RKO (cell line): ENCODE data around the gene ZNF90.
"Not testable (repeated sequence)": the region's sequence is repeated elsewhere in the genome, so short reads cannot be mapped to it uniquely, and the experiment has no call there.

Source experiments
- DNase-seq: peaks from one replicate; pipeline ENCODE4 v3.0.0-alpha.2; 2016; ENCODE audit warnings: low spot score

ZNF90 gene

DNA sequence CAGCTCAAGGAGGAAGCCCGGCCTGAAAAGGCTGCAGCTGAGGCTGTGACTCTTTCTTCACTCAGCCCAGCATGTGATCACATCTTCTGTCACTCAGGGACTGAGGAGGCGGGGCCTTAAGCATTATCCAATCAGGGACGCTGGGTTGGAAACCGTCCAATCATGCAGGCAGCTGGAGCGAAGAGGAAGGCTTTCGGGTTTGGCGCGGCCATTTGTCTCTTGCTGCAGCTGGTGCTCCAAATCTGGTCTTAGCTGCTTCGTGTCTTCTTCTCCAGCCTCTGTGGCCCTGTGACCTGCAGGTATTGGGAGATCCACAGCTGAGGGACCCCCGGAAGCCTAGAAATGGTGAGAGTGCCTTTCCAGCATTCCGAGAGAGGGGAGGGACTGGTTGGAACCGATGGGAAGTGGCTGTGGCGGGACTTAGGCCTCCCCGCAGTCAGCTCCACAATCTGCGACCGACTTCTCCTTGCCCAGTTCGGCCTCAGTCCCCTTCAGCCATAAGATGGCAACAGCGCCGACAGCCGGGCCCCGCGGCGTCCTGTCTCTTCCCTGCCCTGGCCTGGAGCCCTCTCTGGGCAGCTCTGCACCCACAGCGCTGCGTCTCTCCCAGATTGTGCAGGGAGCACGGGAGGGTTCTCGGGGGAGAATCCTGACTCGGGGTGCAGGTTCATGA, at the start of gene ZNF90:
Gene ZNF90 (plus strand): TSS at position 210 of the 673 bp plus-strand sequence. CDS start 133 bp downstream, at position 343.
- no peak for DNase-seq

DNA sequence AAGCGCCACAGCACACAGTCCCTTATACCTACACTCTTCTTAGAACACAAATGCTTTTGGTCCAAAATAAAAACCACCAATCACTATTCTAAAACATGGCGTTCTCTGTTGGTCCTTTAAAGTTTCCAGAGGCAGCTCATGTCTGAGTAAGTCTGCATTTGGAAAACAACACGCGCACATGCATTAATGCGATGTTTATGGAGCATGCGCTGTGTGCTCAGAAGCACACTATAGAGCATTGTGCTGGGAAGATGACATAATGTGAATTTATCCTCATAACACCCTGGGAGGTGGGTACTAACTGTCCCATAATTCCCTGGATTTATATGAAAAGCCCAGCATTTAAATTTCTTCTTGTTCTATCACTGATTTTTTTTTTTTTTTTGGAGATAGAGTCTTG, 49.2 kb upstream of the ZNF90 start:
- DNase-seq: no peak

DNA sequence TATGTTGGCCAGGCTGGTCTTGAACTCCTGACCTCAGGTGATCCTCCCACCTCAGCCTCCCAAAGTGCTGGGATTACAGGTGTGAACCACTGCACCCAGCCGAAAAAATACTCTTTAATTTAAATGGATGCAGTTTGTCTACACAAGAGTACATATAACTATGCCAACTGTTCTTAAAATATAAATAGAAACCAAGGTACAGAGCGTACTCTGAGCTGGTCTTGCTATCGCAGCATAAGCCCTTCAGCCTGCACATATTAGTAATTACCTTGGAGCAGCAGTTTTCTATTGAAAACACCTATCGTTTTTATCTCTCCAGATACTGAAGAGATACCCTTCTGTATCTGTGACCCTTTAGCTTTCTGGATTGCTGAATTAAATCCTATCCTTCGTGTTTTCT, 41.9 kb upstream of the ZNF90 start:
- DNase-seq: no peak

DNA sequence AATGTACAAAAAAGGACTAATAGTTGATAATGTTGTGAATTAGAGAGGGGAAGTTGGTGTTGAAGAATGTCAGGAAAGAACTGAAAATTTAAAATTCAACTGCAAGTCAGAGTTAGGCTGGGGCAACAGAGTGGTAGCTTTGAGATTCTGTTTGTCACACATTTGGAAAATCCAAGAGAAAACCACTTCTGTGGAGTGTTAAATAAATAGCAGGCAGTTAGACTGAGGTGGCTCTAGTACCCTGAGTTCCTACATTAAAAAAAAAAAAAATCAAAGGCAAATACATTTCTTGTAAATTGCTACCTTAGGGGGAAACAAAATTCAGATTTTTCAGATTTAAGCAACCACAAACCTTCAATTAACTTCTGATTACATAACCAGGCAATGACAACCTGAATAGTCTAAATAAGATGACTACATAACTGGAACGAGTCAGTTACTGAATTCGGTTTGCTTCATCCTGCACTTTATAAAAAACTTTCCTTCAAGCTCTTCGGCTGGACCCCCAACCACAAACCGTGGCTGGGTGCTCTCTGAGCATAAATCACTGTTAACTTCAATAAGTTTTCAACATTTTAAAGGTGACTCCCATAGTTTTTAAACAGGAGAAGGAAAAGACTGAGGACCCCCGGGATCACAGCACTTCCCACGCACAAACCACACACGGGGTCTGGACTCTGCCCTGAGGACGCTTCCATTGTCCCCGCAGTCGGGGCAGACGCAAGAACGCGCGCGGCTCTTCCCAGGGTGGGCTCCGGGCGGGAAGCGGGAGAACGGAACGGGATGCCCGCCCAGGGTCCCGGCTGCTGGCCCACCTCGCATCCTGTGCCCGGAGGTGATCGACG, 39.2 kb upstream of the ZNF90 start:
- DNase-seq: no peak

DNA sequence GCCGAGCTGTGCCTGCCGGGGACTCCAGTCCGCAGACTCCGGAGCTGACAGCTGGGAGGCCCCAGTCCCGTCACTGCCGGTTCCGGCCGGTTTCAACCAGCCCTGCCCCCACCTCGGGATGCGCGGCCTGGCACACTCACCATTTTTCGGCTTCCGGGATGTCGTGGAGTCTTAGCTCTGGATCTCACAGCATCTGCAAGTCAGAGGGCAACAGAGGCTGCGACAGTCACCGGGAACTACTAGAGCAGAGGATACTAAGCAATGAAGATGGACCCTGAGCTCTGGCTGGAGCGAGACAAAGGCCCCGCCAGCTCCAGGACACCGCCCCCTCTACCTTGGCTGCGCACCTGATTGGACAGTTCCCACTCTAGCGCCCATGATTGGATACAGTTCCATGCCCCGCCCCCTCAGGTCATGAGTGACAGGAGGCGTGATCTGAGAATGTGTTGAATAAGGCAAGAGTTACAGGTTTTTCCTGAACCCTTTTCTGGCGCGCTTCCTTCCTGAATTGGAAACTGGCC, 38.5 kb upstream of the ZNF90 start, which contains the start of gene ZNF682:
Gene ZNF682 (minus strand): TSS at position 303 of the 521 bp plus-strand sequence. CDS start 160 bp downstream, at position 143.
- no peak for DNase-seq

DNA sequence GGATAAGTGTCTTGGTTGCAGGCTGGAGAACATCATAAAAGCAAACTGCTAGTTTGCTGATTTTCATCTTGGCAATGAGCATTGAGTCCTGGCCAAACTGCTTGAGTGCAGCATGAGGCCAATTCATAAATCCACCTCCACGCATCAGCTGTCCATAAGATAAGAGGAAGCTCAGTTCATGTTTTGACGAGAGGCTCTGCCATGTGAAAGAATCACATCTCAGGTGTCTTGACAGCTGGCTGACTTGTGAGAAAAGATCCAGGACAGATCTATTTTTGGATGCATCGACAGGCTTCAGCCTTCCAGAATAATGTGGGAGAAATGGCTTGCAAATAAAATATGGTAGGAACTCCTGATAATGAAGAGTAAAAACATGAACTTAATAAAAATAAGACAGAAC, 33.1 kb upstream of the ZNF90 start:
- DNase-seq: no peak

DNA sequence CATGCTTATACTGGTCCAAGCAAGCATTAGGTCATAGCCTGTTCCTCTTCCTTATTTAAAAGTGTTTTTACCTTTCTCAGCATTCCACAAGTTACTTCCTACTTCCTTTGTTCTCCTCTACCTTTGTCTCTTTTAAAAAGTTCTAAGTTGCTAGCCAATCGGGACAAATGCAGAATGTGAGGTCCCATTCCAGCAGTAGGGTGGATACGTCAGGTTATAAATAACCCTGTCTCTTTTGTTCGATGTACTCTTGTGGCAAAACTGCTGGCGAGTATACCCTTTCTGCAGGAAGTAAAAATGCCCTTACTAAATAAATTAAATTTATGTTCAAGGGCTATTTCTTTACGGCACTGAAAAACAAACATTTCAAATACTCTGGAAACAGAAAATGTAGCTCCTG, 32.1 kb upstream of the ZNF90 start:
- not testable (repeated sequence) for DNase-seq

DNA sequence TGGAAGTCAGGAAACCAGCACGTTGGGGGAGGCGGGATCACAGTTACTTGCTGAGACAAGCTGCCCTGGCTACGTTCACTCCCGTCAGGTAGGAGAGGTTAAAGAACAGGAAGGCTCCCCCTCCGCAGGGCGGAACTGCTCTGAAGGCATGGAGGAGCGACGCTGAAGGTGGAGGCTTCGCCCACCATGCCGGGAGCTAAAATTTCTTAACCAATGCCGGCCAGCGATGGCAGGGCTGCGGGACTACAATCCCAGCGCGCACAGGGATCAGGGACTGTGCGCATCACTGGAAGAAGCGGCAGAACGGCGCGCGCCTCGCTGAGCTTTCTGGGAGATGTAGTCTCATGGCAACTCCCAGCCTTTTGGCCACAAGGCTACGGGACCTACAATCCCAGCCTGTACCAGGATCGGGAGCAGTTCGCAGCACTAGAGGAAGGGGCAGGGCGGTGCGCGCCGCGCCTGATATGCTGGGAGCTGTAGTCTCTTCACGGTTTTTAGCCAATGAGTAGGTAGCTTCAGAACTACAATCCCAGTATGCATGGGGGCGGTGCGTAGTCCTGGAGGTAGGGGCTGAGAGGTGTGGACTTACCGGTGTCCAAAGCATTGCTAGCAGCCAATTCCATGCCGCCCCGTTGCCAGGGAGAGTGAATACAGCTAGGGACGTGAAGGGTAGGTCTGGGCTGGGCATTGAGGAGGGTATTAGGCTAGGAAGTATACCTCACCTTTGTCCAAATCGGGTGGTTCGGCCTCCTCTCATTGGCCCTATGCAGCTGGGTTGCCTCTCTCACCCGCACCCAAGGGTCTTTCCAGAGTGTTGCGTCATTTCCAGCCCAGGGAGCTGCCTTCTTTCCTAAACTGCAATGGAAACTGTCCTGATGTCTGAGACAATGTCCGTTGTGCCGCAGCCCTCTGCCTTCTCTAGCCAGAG, 25.7 kb upstream of the ZNF90 start:
- DNase-seq: no peak

DNA sequence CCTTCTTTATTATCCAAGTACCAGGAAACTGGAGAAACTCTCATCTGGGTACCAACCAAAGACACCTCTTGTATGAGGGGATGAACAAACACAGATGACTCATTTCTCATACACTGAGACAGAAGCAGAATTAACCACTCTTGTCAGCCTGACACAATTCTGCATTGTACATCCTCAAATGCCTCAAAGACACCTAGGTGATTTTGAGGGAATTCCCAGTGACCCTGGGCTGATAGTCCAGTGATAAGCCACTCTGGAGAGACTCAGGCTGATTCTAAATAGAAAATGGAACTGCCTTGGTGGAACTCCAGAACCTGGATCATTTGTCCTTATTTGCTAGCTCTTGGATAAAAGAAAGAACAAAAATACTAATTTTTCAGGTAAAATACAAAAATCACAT, 19.1 kb upstream of the ZNF90 start:
- not testable (repeated sequence) for DNase-seq

DNA sequence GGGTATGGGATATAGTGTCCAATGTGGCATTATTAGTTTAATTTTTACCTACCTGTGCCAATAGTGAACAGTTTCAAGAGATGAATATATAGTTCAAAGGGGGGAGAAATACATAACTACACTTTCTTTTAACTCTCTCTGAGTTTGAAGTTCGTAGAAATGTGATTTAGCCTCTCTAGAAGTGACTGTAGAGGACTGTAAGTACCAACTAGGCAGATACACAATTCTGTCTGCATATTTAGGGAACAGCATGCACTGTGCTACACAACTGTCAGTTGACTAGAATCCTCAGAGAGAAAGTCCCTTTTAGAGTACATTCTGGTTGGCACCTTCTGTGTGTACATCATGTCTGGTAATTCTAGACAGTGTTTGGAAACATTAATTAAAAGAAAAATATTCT, 17.5 kb upstream of the ZNF90 start:
- no peak for DNase-seq

DNA sequence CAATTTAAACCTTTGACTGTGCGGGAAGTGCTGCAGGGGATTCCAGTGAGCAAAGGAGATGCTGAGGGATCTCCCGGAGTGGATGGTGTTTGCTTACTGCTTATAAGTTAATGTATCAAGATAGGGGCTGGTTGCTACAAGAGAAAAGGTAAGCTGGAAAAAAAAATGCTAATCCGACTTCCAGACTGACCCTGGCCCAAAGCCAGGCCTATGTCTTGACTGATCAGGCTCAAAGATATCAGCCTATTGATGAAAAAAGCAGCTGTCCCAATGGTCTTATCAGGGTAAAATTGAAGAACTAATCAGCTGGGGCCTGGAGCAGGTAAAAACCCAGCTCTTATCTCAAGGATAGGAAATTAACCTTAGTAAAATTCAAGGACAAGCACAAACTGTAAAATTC, 10.9 kb upstream of the ZNF90 start:
- DNase-seq: no peak

DNA sequence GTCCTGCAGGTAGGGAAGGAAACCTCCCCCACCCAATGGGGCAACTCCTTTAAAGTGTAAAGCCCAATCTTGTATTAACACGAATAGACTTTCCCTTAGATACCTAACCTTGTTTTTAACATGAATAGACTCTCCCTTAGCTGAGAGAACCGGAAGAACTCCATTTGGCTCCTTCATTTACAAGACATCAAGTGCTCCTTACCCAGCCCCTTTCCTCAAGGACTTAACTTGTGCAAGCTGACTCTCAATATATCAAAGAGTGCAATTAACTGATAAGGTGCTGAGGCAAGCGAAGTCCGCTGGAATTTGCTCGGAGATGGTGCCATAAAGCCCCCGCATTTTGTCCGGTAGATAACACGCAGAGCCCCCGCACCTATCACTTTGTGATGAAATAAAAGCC, 9.9 kb upstream of the ZNF90 start:
- no peak for DNase-seq

DNA sequence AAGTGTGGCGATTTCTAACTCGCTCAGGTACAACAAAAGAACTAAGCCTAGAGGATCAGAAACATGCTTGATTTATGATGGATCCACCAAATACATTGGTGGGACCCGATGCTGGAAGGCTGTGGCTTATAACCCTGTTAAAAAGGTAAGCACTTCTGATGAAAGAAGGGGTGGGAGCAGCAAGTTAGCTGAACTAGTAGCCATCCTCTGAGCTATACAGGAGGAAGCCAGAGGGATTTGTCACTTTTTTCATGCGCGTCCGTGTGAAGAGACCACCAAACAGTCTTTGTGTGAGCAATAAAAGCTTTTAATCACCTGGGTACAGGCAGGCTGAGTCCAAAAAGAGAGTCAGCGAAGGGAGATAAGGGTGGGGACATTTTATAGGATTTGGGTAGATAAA, 9.2 kb upstream of the ZNF90 start:
- DNase-seq: not testable (repeated sequence)

DNA sequence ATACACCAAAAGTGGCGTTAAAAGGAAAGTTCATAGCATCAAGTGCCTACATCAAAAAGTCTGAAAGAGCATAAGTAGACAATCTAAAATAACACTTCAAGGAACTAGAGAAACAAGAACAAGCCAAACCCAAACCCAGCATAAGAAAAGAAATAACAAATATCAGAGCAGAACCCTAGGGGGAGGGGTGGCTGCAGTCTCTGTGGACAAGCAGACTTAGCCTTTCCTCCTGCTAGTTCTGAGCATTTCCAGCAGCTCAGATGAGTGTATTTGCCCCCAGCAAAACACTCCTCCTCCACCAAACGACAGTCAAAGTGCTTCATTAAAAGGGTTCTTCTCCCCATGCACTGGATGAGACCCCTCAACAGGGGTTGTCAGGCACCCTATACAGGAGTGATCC, 7.1 kb upstream of the ZNF90 start:
- DNase-seq: no peak

DNA sequence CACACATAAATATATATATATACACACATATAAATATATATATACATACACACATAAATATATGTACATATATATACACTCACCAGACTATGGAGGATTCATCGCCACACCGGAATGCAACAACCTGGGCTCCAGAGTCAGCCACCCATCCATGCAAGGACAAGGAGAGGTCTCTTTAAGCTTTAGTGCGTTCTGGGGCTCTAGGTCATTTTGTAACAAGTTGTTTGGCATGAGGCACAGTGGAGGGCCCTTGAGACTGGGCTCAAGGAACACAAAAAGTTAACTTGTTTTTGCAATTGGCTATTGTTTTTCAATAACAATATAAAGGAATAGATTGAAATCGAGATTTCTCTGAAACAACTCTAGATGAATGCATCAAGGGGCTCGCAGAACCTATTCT, 4.9 kb upstream of the ZNF90 start:
- no peak for DNase-seq

DNA sequence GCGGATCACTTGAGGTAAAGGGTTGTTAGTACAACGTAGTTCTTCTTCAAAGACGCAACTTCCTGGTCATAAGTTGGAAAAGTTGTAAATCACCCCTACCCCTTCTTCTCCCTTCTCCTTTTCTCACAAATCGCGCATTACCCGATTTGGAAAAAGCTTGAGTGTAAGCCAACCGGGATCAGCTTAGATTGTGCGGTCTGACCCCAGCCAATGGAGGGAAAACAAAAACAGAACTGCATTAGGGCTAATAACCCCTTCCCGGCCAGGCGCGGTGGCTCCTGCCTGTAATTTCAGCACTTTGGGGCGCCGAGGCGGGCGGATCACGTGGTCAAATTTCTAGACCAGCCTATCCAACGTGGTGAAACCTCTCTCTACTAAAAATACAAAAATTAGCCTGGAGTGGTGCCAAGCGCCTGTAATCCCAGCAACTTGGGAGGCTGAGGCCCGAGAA, 806 bp downstream of the ZNF90 start:
- DNase-seq: no peak

DNA sequence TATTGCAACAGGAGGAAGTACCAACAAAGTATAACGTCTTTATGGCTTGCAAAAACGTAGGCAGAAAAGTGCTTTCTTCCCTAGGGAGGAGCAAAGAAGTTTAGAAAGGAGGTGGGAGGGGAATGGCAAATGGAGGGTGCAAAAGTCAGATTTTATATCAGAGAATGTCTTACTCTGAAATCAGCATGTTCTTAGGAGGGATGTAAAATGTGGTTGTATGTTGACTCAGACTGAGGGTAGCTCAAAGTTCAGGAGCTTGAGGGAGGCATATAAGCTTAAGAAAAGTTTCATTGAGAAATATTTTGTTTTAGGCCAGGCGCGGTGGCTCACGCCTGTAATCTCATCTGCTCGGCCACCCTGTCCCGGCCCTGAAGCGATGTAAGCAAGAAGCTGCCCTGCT, 1.7 kb downstream of the ZNF90 start:
- no peak for DNase-seq

DNA sequence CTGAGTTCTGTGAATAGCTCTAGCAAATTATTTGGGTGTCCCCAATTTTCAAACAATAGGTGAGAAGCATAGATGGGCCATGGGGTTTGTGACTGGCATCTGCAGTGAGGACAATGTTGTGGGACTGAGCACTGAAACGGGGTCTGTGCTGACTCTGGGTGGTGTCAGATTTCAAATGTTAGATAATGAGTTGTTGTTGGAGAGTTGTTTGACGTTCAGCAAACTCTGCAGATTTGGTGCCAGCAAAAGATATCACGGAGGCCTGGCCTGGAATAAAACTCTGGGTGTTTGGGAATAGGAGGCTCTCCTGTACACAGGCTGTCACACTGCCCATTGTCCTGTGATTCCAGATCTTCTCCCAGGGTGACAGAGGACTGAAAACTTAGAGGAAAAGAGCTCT, 2.9 kb downstream of the ZNF90 start:
- no peak for DNase-seq

DNA sequence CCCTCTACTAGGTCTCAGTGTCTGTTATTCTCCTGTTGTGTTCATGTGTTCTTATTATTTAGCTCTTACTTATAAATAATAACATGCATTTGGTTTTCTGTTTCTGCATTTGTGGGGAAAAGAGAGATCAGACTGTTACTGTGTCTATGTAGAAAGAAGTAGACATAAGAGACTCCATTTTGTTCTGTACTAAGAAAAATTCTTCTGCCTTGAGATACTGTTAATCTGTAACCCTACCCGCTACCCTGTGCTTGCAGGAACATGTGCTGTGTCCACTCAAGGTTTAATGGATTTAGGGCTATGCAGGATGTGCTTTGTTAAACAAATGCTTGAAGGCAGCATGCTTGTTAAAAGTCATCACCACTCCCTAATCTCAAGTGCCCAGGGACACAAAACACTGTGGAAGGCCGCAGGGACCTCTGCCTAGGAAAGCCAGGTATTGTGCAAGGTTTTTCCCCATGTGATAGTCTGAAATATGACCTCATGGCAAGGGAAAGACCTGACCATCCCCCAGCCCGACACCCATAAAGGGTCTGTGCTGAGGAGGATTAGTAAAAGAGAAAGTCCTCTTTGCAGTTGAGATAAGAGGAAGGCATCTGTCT, 4.5 kb downstream of the ZNF90 start:
- DNase-seq: not testable (repeated sequence)

DNA sequence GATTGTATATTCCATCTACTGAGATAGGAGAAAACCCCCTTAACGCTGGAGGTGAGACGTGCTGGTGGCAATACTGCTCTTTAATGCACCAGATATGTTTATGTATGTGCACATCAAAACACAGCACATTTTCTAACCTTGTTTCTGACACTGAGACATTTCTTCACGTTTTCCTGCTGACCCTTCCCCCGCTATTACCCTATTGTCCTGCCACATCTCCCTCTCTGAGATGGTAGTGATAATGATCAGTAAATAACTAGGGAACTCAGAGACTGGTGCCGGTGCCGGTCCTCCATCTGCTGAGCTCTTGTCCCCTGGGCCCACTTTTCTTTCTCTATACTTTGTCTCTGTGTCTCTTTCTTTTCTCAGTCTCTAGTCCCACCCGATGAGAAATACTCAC, 5.1 kb downstream of the ZNF90 start:
- DNase-seq: not testable (repeated sequence)

DNA sequence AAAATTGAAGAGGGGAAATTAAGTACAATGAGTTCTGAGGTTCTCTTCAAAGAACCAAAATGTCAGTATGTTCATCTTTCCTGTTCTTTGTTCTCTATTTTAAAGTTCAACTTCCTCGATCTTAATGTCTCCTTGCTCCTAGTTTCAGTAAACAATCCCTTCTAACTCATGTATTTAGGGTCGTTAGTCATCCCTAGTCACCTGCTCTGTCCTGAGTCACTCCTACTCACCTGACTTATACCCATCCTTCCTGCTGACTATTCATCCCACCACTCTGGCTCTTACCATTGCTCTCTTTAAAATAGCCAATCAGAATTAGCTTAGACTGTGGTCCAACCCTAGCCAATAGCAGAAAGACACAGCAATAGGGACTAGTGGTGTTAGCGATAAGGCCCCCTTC, 24.3 kb downstream of the ZNF90 start:
- DNase-seq: peak; percentile 39
